Measurements from ENCODE around the gene PIK3IP1. TPM values are rescaled to one million over a fixed set of nuclear protein-coding genes. Genes with fewer than 3 reads are reported as not detected.

PIK3IP1 gene
- total RNA-seq, 4 donors from 2014 or later, result 12.7 to 35.1 (median 24.7) TPM

DNA sequence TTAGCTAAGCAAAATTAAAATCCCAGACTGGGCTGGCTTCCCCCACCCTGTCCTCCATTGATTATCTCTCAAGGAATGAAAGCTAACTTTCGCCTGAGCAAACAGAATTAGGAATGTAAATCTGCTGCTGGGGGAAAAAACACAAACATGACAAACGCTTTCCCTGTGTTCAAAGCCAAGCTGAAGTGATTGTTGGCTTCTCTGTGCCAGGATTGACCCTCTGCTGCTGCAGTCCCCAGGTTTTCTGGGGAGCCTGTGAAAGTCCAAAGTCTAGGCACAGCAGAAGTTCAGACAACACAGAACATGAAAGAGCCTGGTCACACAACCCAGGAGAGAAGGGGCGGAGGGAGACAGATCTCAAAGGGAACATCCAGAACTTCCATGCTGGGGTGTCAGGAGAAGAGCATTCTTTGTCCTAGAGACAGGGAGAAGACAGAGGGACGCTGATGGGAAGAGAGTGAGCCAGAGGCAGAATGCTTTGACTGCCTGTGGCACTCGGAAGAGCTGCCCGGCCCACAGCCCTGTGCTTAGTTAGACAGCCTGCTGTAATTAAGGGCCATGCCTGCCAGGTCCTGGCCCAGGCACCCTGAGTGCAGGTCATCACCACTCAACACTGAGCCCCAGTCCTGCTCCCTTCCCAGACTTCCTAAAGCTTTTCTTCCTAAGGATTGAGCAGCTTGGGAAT lies 47.0 kb upstream of the PIK3IP1 start:
- Histone ChIP-seq H3K9me3 (no peaks in the 10 kb centered on the region), H3K4me1 (peaks cover 0 to 15% of the 10 kb centered on the region in 2 donors), H3K4me3 (no peak overlapping the region), H3K36me3 (no peaks in the 10 kb centered on the region), H3K27me3 (no peaks in the 10 kb centered on the region), H3K27ac (no peak overlapping the region)
- DNase-seq, result no peak
- TF ChIP-seq, protein P1, sequence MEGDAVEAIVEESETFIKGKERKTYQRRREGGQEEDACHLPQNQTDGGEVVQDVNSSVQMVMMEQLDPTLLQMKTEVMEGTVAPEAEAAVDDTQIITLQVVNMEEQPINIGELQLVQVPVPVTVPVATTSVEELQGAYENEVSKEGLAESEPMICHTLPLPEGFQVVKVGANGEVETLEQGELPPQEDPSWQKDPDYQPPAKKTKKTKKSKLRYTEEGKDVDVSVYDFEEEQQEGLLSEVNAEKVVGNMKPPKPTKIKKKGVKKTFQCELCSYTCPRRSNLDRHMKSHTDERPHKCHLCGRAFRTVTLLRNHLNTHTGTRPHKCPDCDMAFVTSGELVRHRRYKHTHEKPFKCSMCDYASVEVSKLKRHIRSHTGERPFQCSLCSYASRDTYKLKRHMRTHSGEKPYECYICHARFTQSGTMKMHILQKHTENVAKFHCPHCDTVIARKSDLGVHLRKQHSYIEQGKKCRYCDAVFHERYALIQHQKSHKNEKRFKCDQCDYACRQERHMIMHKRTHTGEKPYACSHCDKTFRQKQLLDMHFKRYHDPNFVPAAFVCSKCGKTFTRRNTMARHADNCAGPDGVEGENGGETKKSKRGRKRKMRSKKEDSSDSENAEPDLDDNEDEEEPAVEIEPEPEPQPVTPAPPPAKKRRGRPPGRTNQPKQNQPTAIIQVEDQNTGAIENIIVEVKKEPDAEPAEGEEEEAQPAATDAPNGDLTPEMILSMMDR (IDR thresholded peaks at IDR 0.05), result no peak
- no peak for TF ChIP-seq POLR2A (IDR thresholded peaks at IDR 0.05)
- intact Hi-C loops (cut with DNase I; ENCODE audit: low total_unique reads), result no loop called here

DNA sequence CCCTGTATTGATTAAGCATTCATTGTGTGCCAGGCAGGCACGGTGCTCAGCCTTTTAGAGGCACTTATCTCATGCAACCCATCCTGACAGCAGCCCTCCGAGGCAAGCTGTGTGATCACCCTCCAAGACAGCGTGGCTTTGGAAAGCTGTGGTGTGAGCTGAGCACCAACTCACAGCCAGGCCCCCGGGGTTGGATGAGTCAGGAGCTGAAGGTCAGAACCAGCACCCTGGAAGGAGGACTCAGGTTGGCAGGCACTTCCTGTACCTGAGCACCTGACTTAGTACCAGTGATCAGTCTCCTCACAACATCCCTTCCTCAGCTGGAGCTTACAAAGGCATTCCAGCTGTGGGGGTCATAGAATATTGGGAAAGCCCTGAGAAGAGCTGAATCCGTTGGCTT lies 44.9 kb upstream of the PIK3IP1 start:
- H3K9me3 ChIP-seq, result no peaks in the 10 kb centered on the region
- H3K4me1 ChIP-seq, result no peaks in the 10 kb centered on the region
- DNase-seq, result no peak
- intact Hi-C loops (cut with DNase I; ENCODE audit: low total_unique reads), result no loop called here
- H3K36me3 ChIP-seq, result no peaks in the 10 kb centered on the region
- H3K27ac ChIP-seq, result no peak overlapping the region
- no peaks in the 10 kb centered on the region for H3K27me3 ChIP-seq
- TF ChIP-seq, protein P1 (IDR thresholded peaks at IDR 0.05), result no peak
- TF ChIP-seq POLR2A (IDR thresholded peaks at IDR 0.05), result no peak
- H3K4me3 ChIP-seq, result no peak overlapping the region

DNA sequence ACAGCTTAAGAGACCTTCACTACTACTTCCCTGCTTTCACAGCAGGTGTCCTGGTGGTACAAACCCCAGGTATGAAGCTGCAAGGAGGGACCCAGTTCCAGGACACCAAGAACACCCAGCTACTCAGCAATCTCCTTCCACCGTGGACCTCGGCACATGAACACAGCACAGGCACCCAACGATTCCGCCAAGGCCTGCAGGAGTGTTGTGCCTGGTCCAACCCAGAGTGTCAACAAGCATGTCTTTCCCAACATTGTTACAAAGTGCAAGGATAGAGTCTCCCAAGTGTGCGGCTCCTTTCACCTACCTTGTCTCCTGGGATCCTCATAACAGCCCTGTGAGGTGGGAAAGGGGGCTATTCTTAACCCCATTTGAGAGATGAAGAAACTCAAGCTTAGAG lies 42.0 kb upstream of the PIK3IP1 start:
- intact Hi-C loops (cut with DNase I; ENCODE audit: low total_unique reads), result no loop called here
- TF ChIP-seq POLR2A (IDR thresholded peaks at IDR 0.05), result no peak
- TF ChIP-seq, protein P1 (IDR thresholded peaks at IDR 0.05), result no peak
- Histone ChIP-seq H3K4me1 (no peaks in the 10 kb centered on the region), H3K4me3 (no peak overlapping the region), H3K27ac (no peak overlapping the region), H3K9me3 (no peaks in the 10 kb centered on the region), H3K27me3 (no peaks in the 10 kb centered on the region), H3K36me3 (no peaks in the 10 kb centered on the region)
- DNase-seq, result no peak

DNA sequence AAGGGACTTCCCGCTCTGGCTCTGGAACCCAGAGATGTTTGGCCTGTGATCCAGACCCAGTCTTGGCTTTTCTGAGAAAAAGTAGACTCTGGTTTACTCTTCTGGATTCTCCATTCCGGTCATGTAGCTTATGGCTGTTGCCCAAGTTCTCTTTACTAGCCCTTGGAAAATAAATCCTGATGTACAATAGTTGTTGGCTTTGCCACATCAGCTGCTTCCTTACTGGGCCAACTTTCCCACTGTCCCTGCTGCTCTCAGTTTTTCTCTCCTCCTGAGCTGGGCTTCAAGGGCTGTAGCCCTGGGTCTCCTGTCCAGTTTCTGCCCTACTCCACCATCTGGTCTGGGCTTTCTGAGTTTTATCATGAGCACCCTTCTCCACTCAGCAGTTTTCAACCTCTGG lies 41.4 kb upstream of the PIK3IP1 start:
- H3K36me3 ChIP-seq, result no peaks in the 10 kb centered on the region
- no peak for TF ChIP-seq POLR2A (IDR thresholded peaks at IDR 0.05)
- TF ChIP-seq, protein P1 (IDR thresholded peaks at IDR 0.05), result no peak
- intact Hi-C loops (cut with DNase I; ENCODE audit: low total_unique reads), result no loop called here

DNA sequence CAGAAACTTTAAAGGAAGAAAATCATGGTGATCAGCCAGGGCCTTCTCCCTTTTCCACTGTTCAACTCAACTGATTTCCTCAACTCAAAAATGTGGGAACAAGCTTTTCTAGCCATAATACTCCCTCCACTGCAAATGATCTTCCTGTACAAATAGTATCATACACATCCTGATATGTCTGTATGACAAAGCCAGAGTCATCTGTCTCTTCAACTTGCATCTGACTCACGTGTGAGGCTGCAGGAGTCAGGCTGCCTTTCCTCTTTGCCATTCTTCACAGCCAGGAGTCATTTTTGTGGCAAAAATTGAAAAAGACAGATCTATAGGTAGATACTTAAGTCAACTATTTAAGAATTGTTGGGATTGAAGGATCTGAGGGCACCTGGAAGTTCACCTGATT lies 40.6 kb upstream of the PIK3IP1 start:
- intact Hi-C loops (cut with DNase I; ENCODE audit: low total_unique reads), result no loop called here
- no peaks in the 10 kb centered on the region for H3K4me1 ChIP-seq
- H3K27ac ChIP-seq, result no peak overlapping the region
- no peak for DNase-seq
- H3K36me3 ChIP-seq, result no peaks in the 10 kb centered on the region
- TF ChIP-seq POLR2A (IDR thresholded peaks at IDR 0.05), result no peak
- TF ChIP-seq, protein P1 (IDR thresholded peaks at IDR 0.05), result no peak
- H3K27me3 ChIP-seq, result no peaks in the 10 kb centered on the region
- H3K4me3 ChIP-seq, result no peak overlapping the region
- no peaks in the 10 kb centered on the region for H3K9me3 ChIP-seq

More for the DNA sequence above, 41.4 kb upstream of the PIK3IP1 start:
- DNase-seq, result no peak
- no peak overlapping the region for H3K4me3 ChIP-seq
- H3K27ac ChIP-seq, result no peak overlapping the region
- no peaks in the 10 kb centered on the region for H3K4me1 ChIP-seq
- H3K27me3 ChIP-seq, result no peaks in the 10 kb centered on the region
- H3K9me3 ChIP-seq, result no peaks in the 10 kb centered on the region
